Measurements from ENCODE around the gene OLFML2A.
A peak's percentile ranks its signal among the peaks of the same experiment; 100 is the strongest.

The OLFML2A gene

GRCh38 chr9:124808246-124808956 lies 31.5 kb downstream of the OLFML2A start:
- H3K36me3 Mint-ChIP-seq (ENCODE audit: low read depth), result no peaks in the 10 kb centered on the region
- no peak overlapping the region for H3K27ac Mint-ChIP-seq
- no peaks in the 10 kb centered on the region for H3K9me3 Mint-ChIP-seq
- H3K4me1 Mint-ChIP-seq (ENCODE audit: low read depth), result no peaks in the 10 kb centered on the region
- H3K4me3 Mint-ChIP-seq, result no peak overlapping the region
- H3K27me3 Mint-ChIP-seq (ENCODE audit: low read depth), result peaks cover 4% of the 10 kb centered on the region

GRCh38 chr9:124809211-124809610 lies 32.3 kb downstream of the OLFML2A start:
- no peaks in the 10 kb centered on the region for H3K9me3 Mint-ChIP-seq
- no peaks in the 10 kb centered on the region for H3K36me3 Mint-ChIP-seq (ENCODE audit: low read depth)
- H3K4me3 Mint-ChIP-seq, result no peak overlapping the region
- H3K4me1 Mint-ChIP-seq (ENCODE audit: low read depth), result no peaks in the 10 kb centered on the region
- peaks cover 4% of the 10 kb centered on the region for H3K27me3 Mint-ChIP-seq (ENCODE audit: low read depth)
- H3K27ac Mint-ChIP-seq, result no peak overlapping the region

- H3K4me3 Mint-ChIP-seq, result no peak overlapping the region
- H3K4me1 Mint-ChIP-seq (ENCODE audit: low read depth), result no peaks in the 10 kb centered on the region
- H3K27ac Mint-ChIP-seq, result no peak overlapping the region
- peaks cover 3% of the 10 kb centered on the region for H3K27me3 Mint-ChIP-seq (ENCODE audit: low read depth)
- no peaks in the 10 kb centered on the region for H3K9me3 Mint-ChIP-seq
- no peaks in the 10 kb centered on the region for H3K36me3 Mint-ChIP-seq (ENCODE audit: low read depth)
These were observed 33.0 kb downstream of the OLFML2A start for GRCh38 chr9:124809741-124810500.

GRCh38 chr9:124810663-124811355 lies 33.9 kb downstream of the OLFML2A start:
- Mint-ChIP-seq H3K4me3 (no peak overlapping the region), H3K36me3 (ENCODE audit: low read depth) (no peaks in the 10 kb centered on the region), H3K4me1 (ENCODE audit: low read depth) (no peaks in the 10 kb centered on the region), H3K27ac (no peak overlapping the region), H3K9me3 (no peaks in the 10 kb centered on the region), H3K27me3 (ENCODE audit: low read depth) (no peaks in the 10 kb centered on the region)

- no peak overlapping the region for H3K27ac Mint-ChIP-seq
- no peaks in the 10 kb centered on the region for H3K27me3 Mint-ChIP-seq (ENCODE audit: low read depth)
- no peaks in the 10 kb centered on the region for H3K36me3 Mint-ChIP-seq (ENCODE audit: low read depth)
- H3K4me1 Mint-ChIP-seq (ENCODE audit: low read depth), result no peaks in the 10 kb centered on the region
- H3K4me3 Mint-ChIP-seq, result no peak overlapping the region
- H3K9me3 Mint-ChIP-seq, result no peaks in the 10 kb centered on the region
These were observed 35.5 kb downstream of the OLFML2A start for GRCh38 chr9:124812441-124812876.

GRCh38 chr9:124813041-124813440 lies 36.1 kb downstream of the OLFML2A start:
- Mint-ChIP-seq H3K4me1 (ENCODE audit: low read depth) (peaks cover 1% of the 10 kb centered on the region), H3K36me3 (ENCODE audit: low read depth) (no peaks in the 10 kb centered on the region), H3K27me3 (ENCODE audit: low read depth) (peaks cover 2% of the 10 kb centered on the region), H3K4me3 (no peak overlapping the region), H3K27ac (no peak overlapping the region), H3K9me3 (no peaks in the 10 kb centered on the region)

GRCh38 chr9:124813501-124814163 lies 36.7 kb downstream of the OLFML2A start:
- no peaks in the 10 kb centered on the region for H3K9me3 Mint-ChIP-seq
- no peak overlapping the region for H3K4me3 Mint-ChIP-seq
- no peak overlapping the region for H3K27ac Mint-ChIP-seq
- no peaks in the 10 kb centered on the region for H3K36me3 Mint-ChIP-seq (ENCODE audit: low read depth)
- H3K4me1 Mint-ChIP-seq (ENCODE audit: low read depth), result peaks cover 7% of the 10 kb centered on the region
- peaks cover 3% of the 10 kb centered on the region for H3K27me3 Mint-ChIP-seq (ENCODE audit: low read depth)

- Mint-ChIP-seq H3K27ac (no peak overlapping the region), H3K27me3 (ENCODE audit: low read depth) (peaks cover 3% of the 10 kb centered on the region), H3K4me1 (ENCODE audit: low read depth) (peaks cover 9% of the 10 kb centered on the region), H3K36me3 (ENCODE audit: low read depth) (no peaks in the 10 kb centered on the region), H3K4me3 (no peak overlapping the region), H3K9me3 (no peaks in the 10 kb centered on the region)
These were observed 37.2 kb downstream of the OLFML2A start for GRCh38 chr9:124814164-124814535.

- peaks cover 9% of the 10 kb centered on the region for H3K4me1 Mint-ChIP-seq (ENCODE audit: low read depth)
- no peaks in the 10 kb centered on the region for H3K9me3 Mint-ChIP-seq
- no peak overlapping the region for H3K27ac Mint-ChIP-seq
- H3K36me3 Mint-ChIP-seq (ENCODE audit: low read depth), result no peaks in the 10 kb centered on the region
- no peak overlapping the region for H3K4me3 Mint-ChIP-seq
- H3K27me3 Mint-ChIP-seq (ENCODE audit: low read depth), result peaks cover 3% of the 10 kb centered on the region
These were observed 38.7 kb downstream of the OLFML2A start for GRCh38 chr9:124815601-124816000.

- Mint-ChIP-seq H3K27ac (peak overlapping the region; percentile 65), H3K27me3 (ENCODE audit: low read depth) (peaks cover 7% of the 10 kb centered on the region), H3K36me3 (ENCODE audit: low read depth) (no peaks in the 10 kb centered on the region), H3K4me3 (peak overlapping the region; percentile 4), H3K9me3 (no peaks in the 10 kb centered on the region), H3K4me1 (ENCODE audit: low read depth) (peaks cover 9% of the 10 kb centered on the region)
These were observed 41.7 kb downstream of the OLFML2A start for GRCh38 chr9:124818431-124819281.

GRCh38 chr9:124820698-124821623 lies 44.0 kb downstream of the OLFML2A start:
- Mint-ChIP-seq H3K36me3 (ENCODE audit: low read depth) (no peaks in the 10 kb centered on the region), H3K9me3 (no peaks in the 10 kb centered on the region), H3K27me3 (ENCODE audit: low read depth) (peaks cover 7% of the 10 kb centered on the region), H3K4me3 (no peak overlapping the region), H3K27ac (no peak overlapping the region), H3K4me1 (ENCODE audit: low read depth) (peaks cover 9% of the 10 kb centered on the region)

GRCh38 chr9:124828489-124829333 lies 51.8 kb downstream of the OLFML2A start:
- H3K4me3 Mint-ChIP-seq, result no peak overlapping the region
- no peaks in the 10 kb centered on the region for H3K36me3 Mint-ChIP-seq (ENCODE audit: low read depth)
- no peaks in the 10 kb centered on the region for H3K4me1 Mint-ChIP-seq (ENCODE audit: low read depth)
- H3K9me3 Mint-ChIP-seq, result no peaks in the 10 kb centered on the region
- H3K27me3 Mint-ChIP-seq (ENCODE audit: low read depth), result no peaks in the 10 kb centered on the region
- H3K27ac Mint-ChIP-seq, result no peak overlapping the region

Measured in T-helper 1 cell treated with Interleukin-12 subunit alpha and Interleukin-12 subunit beta and Interleukin-4 antibody, amounts not matched to agents 30 μg/mL and 1 μg/mL, for 36 hours (primary cell).